Gastrocnemius medialis (tissue), 4 donors: ENCODE results near the gene ASPM. TPM values are rescaled to one million over a fixed set of nuclear protein-coding genes. Genes with fewer than 3 reads are reported as not detected.

ENCODE experiments used
- ATAC-seq, 2 donors: fragments of 150-250 bp; one replicate each; pipeline ENCODE4 v1.9.1; 2016
- DNase-seq, 2 donors: peaks; one replicate each; pipeline ENCODE4 v3.0.0-alpha.2; 2019
- H3K27ac ChIP-seq, 4 donors: fragments of 200-600 bp; sonication (generic); 1 replicate in 1 of 4; 2 replicates in 3 of 4; pipeline ENCODE4 v1.5.1; 2016 to 2018; ENCODE audit warnings: mild to moderate bottlenecking in 2 of 4, moderate library complexity in 1 of 4
- H3K27me3 ChIP-seq, 3 donors: fragments of 200-600 bp; sonication (generic) in 2 of 3; 1 replicate in 1 of 3; 2 replicates in 2 of 3; pipeline versions ENCODE4 v1.5.1 to v1.6.0; 2016 to 2019; ENCODE audit warnings: mild to moderate bottlenecking in 1 of 3, moderate library complexity in 1 of 3
- H3K36me3 ChIP-seq, 2 donors: fragments of 200-600 bp; sonication (generic) in 1 of 2; one replicate each; pipeline ENCODE4 v1.5.1; 2017 to 2018
- H3K4me1 ChIP-seq, 2 donors: fragments of 200-600 bp; sonication (generic) in 1 of 2; one replicate each; pipeline ENCODE4 v1.5.1; 2016 to 2017; ENCODE audit warnings: mild to moderate bottlenecking in 2 of 2
- H3K4me3 ChIP-seq, 4 donors: fragments of 200-600 bp; sonication (generic) in 3 of 4; 1 replicate in 1 of 4; 2 replicates in 3 of 4; pipeline ENCODE4 v1.5.1; 2016 to 2019; ENCODE audit warnings: mild to moderate bottlenecking in 2 of 4
- H3K9me3 ChIP-seq, 3 donors: fragments of 200-600 bp; sonication (generic) in 2 of 3; 1 replicate in 1 of 3; 2 replicates in 2 of 3; pipeline ENCODE4 v1.5.1; 2016 to 2019
- POLR2A ChIP-seq, 2 donors: fragments of 450-650 bp; IDR thresholded peaks; one replicate each; pipeline ENCODE4 v1.6.1; 2017; ENCODE audit warnings: antibody characterized with exemption in 2 of 2, mild to moderate bottlenecking in 2 of 2, moderate library complexity in 2 of 2
- in situ Hi-C, 4 donors: fragments of 200-750 bp; cut with MboI; loops; one replicate each; pipeline versions ENCODE4 v1.15.0 to v1.8.0; 2017; ENCODE audit warnings: low sequenced_read_pairs in 4 of 4
- intact Hi-C: fragments of 100-400 bp; cut with DNase I; formaldehyde crosslinking; loops from one replicate; pipeline ENCODE4 v1.15.1; 2023; ENCODE audit warnings: low total_unique reads
- total RNA-seq, 4 donors: library from RNA; depleted of rRNA; stranded (reverse); fragments of >200 nt; gene quantifications; one replicate each; pipeline versions ENCODE4 v1.1.0 to v1.2.3, GENCODE V29; 2016
- TF ChIP-seq, protein P1 (sequence below), 5 experiments: fragments of 450-650 bp in 3 of 5; fragments of 200-600 bp in 2 of 5; sonication (generic) in 2 of 5; IDR thresholded peaks in 4 of 5; conservative IDR thresholded peaks in 1 of 5; 1 replicate in 4 of 5; 2 replicates in 1 of 5; pipeline ENCODE4 v1.5.1; 2016 to 2019; ENCODE audit warnings: antibody characterized with exemption in 5 of 5, mild to moderate bottlenecking in 3 of 5, moderate library complexity in 3 of 5

Gene ASPM
- total RNA-seq, 4 donors from 2014 or later: 0.05 to 0.52 (median 0.26) TPM

DNA sequence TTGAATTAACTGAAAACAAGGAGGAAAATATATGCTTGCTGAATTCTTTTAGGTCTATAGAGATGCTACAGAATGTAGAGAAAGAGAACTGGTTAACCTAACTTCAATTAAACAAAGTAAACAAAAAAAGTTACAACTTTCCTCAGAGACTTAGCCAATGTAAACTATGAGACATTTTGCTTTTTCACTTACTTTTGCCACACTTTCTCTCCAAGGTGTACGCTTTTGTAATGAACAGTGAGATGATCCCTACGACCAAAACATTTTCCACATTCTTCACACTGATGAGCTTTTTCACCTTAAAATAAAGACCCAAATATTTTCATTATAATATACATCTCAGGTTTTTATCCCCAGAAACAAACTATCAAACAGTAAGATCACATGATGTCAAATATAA lies 28.3 kb upstream of the ASPM start:
- DNase-seq (no peak), ATAC-seq (no peak)
- Histone ChIP-seq H3K9me3 (no peaks in the 10 kb centered on the region), H3K4me1 (no peaks in the 10 kb centered on the region), H3K27ac (no peak overlapping the region), H3K36me3 (peaks cover 0 to 48% of the 10 kb centered on the region in 2 donors), H3K27me3 (no peaks in the 10 kb centered on the region), H3K4me3 (no peak overlapping the region)
- in situ Hi-C loops: loop anchor here in 1 of 4 donors (25.0 kb wide), 2 partner anchors 187 to 737 kb away; partner anchors contain the start of genes C1orf53 and LHX9
- intact Hi-C loops: no loop called here
- no peak for TF ChIP-seq POLR2A (IDR thresholded peaks at IDR 0.05)
- TF ChIP-seq, protein P1, sequence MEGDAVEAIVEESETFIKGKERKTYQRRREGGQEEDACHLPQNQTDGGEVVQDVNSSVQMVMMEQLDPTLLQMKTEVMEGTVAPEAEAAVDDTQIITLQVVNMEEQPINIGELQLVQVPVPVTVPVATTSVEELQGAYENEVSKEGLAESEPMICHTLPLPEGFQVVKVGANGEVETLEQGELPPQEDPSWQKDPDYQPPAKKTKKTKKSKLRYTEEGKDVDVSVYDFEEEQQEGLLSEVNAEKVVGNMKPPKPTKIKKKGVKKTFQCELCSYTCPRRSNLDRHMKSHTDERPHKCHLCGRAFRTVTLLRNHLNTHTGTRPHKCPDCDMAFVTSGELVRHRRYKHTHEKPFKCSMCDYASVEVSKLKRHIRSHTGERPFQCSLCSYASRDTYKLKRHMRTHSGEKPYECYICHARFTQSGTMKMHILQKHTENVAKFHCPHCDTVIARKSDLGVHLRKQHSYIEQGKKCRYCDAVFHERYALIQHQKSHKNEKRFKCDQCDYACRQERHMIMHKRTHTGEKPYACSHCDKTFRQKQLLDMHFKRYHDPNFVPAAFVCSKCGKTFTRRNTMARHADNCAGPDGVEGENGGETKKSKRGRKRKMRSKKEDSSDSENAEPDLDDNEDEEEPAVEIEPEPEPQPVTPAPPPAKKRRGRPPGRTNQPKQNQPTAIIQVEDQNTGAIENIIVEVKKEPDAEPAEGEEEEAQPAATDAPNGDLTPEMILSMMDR (IDR thresholded peaks at IDR 0.05 in 4 of 5, conservative IDR thresholded peaks at IDR 0.05 in 1 of 5): no peak

DNA sequence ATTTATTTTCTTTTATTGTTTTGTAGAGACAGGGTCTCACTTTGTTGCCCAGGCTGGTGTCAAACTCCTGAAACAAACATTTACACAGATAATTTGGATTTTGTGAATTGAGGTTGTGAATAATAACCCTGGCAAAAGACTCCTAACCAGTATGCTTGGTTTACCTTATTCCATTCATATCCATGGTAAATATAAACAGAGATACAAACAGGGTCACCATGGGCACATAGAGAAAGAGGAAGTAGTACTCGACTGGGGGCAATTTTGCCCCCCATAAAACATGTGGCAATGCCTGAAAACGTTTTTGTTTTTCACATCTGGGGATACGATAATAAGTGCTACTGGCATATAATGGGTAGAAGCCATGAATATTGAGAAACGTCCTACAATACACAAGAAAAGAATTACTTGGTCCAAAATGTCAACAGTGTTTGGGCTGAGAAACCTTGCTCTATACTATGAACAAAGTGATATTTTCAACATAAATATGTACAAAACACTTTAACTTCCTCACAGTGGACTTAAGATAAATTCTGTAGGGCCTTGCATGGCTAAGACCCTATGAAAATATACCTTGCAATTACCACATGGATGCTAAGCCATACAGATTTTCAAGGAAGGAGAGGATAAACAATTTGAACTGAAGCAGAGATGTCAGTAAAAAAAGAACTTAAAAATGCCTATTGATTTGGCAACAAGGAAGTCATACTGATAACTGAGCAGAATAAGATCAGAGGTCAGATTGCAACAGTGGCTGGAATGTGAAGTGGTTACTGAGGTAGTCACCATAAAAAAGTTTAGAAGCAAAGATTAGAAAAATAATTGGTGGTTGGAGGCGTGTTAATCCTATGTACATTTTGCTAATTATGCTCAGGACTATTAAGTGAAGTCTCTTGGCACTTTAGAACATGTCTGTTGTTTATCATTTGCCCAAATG lies 27.4 kb upstream of the ASPM start:
- H3K27me3 ChIP-seq: no peaks in the 10 kb centered on the region
- in situ Hi-C loops (no loop called here), intact Hi-C loops (no loop called here)
- DNase-seq: no peak
- no peaks in the 10 kb centered on the region for H3K9me3 ChIP-seq
- ATAC-seq: no peak
- no peaks in the 10 kb centered on the region for H3K4me1 ChIP-seq
- no peak overlapping the region for H3K27ac ChIP-seq
- no peak for TF ChIP-seq POLR2A (IDR thresholded peaks at IDR 0.05)
- TF ChIP-seq, protein P1 (IDR thresholded peaks at IDR 0.05 in 4 of 5, conservative IDR thresholded peaks at IDR 0.05 in 1 of 5): no peak
- no peak overlapping the region for H3K4me3 ChIP-seq
- peaks cover 0 to 41% of the 10 kb centered on the region in 2 donors for H3K36me3 ChIP-seq

DNA sequence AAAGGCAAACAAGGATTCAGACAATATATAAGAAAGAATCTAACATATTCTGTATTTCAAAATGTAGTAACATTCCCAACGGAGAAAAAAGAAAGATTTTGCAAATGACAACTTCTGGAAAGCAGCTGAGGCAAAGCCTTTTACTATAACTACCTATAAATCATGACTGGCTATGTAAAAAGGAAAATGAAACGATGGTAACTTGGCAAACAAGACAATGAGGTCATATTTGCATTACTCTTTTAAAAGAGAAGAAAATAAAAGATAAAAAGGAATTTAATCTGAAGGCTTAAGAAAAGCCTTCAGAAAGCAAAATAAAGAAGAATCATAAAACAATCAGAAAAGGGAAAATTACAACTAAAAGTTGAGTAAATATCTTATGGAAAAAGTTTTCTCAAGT lies 25.1 kb upstream of the ASPM start:
- Histone ChIP-seq H3K4me1 (no peaks in the 10 kb centered on the region), H3K36me3 (peaks cover 0 to 20% of the 10 kb centered on the region in 2 donors)
- intact Hi-C loops: no loop called here

DNA sequence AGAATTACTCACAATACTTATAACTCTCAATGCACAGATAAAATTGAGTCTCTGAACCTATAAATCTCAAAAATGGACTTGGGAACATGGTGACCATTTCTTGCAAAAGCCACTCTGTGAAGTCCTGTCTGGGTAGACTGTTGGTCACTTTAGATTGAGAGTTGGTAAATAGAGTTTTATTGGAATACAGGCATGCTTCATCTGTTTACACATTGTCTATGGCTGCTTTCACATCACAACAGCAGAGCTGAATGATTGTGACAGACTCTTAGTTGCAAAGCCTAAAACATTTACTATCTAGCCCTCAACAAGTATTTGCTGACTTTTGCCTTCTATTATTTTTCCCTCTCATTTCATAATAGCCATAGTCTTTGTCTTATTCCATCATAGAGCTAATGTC lies 24.1 kb upstream of the ASPM start:
- no peaks in the 10 kb centered on the region for H3K4me1 ChIP-seq
- no peaks in the 10 kb centered on the region for H3K9me3 ChIP-seq
- H3K36me3 ChIP-seq: peaks cover 0 to 20% of the 10 kb centered on the region in 2 donors
- no peak overlapping the region for H3K27ac ChIP-seq
- no peaks in the 10 kb centered on the region for H3K27me3 ChIP-seq
- in situ Hi-C loops (no loop called here), intact Hi-C loops (no loop called here)
- H3K4me3 ChIP-seq: no peak overlapping the region
- no peak for ATAC-seq
- TF ChIP-seq, protein P1 (IDR thresholded peaks at IDR 0.05 in 4 of 5, conservative IDR thresholded peaks at IDR 0.05 in 1 of 5): no peak
- TF ChIP-seq POLR2A (IDR thresholded peaks at IDR 0.05): no peak
- DNase-seq: no peak

More for the DNA sequence above, 25.1 kb upstream of the ASPM start:
- Histone ChIP-seq H3K4me3 (no peak overlapping the region), H3K27me3 (no peaks in the 10 kb centered on the region), H3K27ac (no peak overlapping the region), H3K9me3 (no peaks in the 10 kb centered on the region)
- in situ Hi-C loops: no loop called here
- ATAC-seq (no peak), DNase-seq (no peak)
- TF ChIP-seq, protein P1 (IDR thresholded peaks at IDR 0.05 in 4 of 5, conservative IDR thresholded peaks at IDR 0.05 in 1 of 5): no peak
- TF ChIP-seq POLR2A (IDR thresholded peaks at IDR 0.05): no peak
